ENCODE data around the gene CHCHD3. TPM values are rescaled to one million over a fixed set of nuclear protein-coding genes. Genes with fewer than 3 reads are reported as not detected.

Gene CHCHD3
- total and polyA plus RNA-seq, 4 donors = 25.5 to 37.8 (median 31.8) TPM

DNA sequence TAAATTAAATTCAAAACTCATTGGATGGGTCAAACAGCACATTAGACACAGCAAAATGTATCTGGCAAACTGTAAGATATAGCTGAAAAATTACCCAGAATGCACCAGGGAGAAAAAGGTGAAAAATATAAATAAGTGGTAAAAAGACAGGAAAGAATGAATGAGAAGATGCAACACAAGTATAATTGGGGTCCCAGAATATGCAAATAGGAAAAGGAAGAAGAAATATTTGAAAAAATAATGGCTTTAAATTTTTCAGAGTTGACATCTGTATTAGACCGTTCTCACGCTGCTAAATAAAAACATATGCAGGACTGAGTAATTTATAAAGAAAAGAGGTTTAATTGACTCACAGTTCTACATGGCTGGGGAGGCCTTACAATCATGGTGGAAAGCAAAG is 337.9 kb downstream of the CHCHD3 start:
- Histone ChIP-seq H3K27ac (ENCODE audit: low read depth in 1 of 2, low read length in 2 of 2) (no peak overlapping the region), H3K4me1 (ENCODE audit: control insufficient read depth in 4 of 4, insufficient read depth in 4 of 4, low read length in 3 of 4) (no peaks in the 10 kb centered on the region), H3K9me3 (ENCODE audit: control insufficient read depth in 4 of 4, low read length in 3 of 4) (peaks cover 0 to 18% (median 3%) of the 10 kb centered on the region in 4 donors), H3K36me3 (ENCODE audit: control insufficient read depth in 4 of 4, insufficient read depth in 3 of 4, low read depth in 1 of 4, low read length in 3 of 4) (no peaks in the 10 kb centered on the region), H3K4me3 (ENCODE audit: low read depth in 1 of 3, low read length in 3 of 3) (no peak overlapping the region), H3K9ac (ENCODE audit: low read depth in 1 of 2, low read length in 2 of 2) (no peak overlapping the region), H3K27me3 (ENCODE audit: control insufficient read depth in 4 of 4, insufficient read depth in 4 of 4, low read length in 3 of 4) (peaks cover 0 to 4% (median 0%) of the 10 kb centered on the region in 4 donors)
- 90% methylated on average over 2 of the region's 2 CpGs for WGBS
- TF ChIP-seq, protein P1, sequence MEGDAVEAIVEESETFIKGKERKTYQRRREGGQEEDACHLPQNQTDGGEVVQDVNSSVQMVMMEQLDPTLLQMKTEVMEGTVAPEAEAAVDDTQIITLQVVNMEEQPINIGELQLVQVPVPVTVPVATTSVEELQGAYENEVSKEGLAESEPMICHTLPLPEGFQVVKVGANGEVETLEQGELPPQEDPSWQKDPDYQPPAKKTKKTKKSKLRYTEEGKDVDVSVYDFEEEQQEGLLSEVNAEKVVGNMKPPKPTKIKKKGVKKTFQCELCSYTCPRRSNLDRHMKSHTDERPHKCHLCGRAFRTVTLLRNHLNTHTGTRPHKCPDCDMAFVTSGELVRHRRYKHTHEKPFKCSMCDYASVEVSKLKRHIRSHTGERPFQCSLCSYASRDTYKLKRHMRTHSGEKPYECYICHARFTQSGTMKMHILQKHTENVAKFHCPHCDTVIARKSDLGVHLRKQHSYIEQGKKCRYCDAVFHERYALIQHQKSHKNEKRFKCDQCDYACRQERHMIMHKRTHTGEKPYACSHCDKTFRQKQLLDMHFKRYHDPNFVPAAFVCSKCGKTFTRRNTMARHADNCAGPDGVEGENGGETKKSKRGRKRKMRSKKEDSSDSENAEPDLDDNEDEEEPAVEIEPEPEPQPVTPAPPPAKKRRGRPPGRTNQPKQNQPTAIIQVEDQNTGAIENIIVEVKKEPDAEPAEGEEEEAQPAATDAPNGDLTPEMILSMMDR (IDR thresholded peaks at IDR 0.05; ENCODE audit: low read depth, low read length, missing input control) = no peak
- TF ChIP-seq GABPA (IDR thresholded peaks at IDR 0.05 in 1 of 2, conservative IDR thresholded peaks at IDR 0.05 in 1 of 2) = no peak
- TF ChIP-seq, protein P2, sequence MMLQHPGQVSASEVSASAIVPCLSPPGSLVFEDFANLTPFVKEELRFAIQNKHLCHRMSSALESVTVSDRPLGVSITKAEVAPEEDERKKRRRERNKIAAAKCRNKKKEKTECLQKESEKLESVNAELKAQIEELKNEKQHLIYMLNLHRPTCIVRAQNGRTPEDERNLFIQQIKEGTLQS (IDR thresholded peaks at IDR 0.05) = no peak
- TF ChIP-seq, protein P3, sequence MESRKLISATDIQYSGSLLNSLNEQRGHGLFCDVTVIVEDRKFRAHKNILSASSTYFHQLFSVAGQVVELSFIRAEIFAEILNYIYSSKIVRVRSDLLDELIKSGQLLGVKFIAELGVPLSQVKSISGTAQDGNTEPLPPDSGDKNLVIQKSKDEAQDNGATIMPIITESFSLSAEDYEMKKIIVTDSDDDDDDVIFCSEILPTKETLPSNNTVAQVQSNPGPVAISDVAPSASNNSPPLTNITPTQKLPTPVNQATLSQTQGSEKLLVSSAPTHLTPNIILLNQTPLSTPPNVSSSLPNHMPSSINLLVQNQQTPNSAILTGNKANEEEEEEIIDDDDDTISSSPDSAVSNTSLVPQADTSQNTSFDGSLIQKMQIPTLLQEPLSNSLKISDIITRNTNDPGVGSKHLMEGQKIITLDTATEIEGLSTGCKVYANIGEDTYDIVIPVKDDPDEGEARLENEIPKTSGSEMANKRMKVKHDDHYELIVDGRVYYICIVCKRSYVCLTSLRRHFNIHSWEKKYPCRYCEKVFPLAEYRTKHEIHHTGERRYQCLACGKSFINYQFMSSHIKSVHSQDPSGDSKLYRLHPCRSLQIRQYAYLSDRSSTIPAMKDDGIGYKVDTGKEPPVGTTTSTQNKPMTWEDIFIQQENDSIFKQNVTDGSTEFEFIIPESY (IDR thresholded peaks at IDR 0.05) = no peak
- TF ChIP-seq, protein P4, sequence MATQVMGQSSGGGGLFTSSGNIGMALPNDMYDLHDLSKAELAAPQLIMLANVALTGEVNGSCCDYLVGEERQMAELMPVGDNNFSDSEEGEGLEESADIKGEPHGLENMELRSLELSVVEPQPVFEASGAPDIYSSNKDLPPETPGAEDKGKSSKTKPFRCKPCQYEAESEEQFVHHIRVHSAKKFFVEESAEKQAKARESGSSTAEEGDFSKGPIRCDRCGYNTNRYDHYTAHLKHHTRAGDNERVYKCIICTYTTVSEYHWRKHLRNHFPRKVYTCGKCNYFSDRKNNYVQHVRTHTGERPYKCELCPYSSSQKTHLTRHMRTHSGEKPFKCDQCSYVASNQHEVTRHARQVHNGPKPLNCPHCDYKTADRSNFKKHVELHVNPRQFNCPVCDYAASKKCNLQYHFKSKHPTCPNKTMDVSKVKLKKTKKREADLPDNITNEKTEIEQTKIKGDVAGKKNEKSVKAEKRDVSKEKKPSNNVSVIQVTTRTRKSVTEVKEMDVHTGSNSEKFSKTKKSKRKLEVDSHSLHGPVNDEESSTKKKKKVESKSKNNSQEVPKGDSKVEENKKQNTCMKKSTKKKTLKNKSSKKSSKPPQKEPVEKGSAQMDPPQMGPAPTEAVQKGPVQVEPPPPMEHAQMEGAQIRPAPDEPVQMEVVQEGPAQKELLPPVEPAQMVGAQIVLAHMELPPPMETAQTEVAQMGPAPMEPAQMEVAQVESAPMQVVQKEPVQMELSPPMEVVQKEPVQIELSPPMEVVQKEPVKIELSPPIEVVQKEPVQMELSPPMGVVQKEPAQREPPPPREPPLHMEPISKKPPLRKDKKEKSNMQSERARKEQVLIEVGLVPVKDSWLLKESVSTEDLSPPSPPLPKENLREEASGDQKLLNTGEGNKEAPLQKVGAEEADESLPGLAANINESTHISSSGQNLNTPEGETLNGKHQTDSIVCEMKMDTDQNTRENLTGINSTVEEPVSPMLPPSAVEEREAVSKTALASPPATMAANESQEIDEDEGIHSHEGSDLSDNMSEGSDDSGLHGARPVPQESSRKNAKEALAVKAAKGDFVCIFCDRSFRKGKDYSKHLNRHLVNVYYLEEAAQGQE (IDR thresholded peaks at IDR 0.05) = no peak
- TF ChIP-seq RAD21 (IDR thresholded peaks at IDR 0.05) = no peak
- no peak for TF ChIP-seq SP1 (IDR thresholded peaks at IDR 0.05)
- no peak for TF ChIP-seq HNF4A (conservative IDR thresholded peaks at IDR 0.05)
- TF ChIP-seq NR2F2 (IDR thresholded peaks at IDR 0.05) = no peak
- TF ChIP-seq HNF4G (IDR thresholded peaks at IDR 0.05) = no peak
- TF ChIP-seq FOXA1 (IDR thresholded peaks at IDR 0.05) = no peak
- TF ChIP-seq FOXA2 (IDR thresholded peaks at IDR 0.05) = no peak
- TF ChIP-seq EGR1 (IDR thresholded peaks at IDR 0.05; ENCODE audit: low read depth in 2 of 2) = no peak
- TF ChIP-seq TAF1 (conservative IDR thresholded peaks at IDR 0.05) = no peak
- TF ChIP-seq, protein P5, sequence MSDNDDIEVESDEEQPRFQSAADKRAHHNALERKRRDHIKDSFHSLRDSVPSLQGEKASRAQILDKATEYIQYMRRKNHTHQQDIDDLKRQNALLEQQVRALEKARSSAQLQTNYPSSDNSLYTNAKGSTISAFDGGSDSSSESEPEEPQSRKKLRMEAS (IDR thresholded peaks at IDR 0.05) = no peak
- TF ChIP-seq RXRA (IDR thresholded peaks at IDR 0.05) = no peak
- DNase-seq (ENCODE audit: low spot score) = no peak

DNA sequence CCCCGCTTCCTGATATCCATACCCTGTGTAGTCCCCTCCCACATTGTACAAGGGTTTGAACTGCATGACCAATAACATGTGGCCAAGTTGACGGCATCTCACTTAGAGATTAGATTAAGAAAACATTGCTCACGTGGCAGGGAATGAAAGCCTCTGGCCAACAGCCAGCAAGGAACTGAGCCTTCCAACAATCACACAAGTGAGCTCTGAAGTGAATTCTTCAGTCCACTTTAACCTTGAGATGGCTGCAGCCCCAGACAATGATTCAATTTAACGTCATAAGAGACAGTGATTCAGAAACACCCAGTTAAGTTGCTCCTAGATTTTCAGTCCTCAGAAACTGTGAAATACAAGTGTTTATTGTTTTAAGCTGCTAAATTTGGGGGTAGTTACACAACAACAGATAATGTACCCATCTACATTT is 339.7 kb downstream of the CHCHD3 start:
- no peaks in the 10 kb centered on the region for H3K27me3 ChIP-seq (ENCODE audit: control insufficient read depth in 4 of 4, insufficient read depth in 4 of 4, low read length in 3 of 4)
- H3K9ac ChIP-seq (ENCODE audit: low read depth in 1 of 2, low read length in 2 of 2) = no peak overlapping the region
- no peaks in the 10 kb centered on the region for H3K36me3 ChIP-seq (ENCODE audit: control insufficient read depth in 4 of 4, insufficient read depth in 3 of 4, low read depth in 1 of 4, low read length in 3 of 4)
- H3K4me3 ChIP-seq (ENCODE audit: low read depth in 1 of 3, low read length in 3 of 3) = no peak overlapping the region
- 55% methylated on average over 4 of the region's 4 CpGs for WGBS
- no peak overlapping the region for H3K27ac ChIP-seq (ENCODE audit: low read depth in 1 of 2, low read length in 2 of 2)
- TF ChIP-seq, protein P3 (IDR thresholded peaks at IDR 0.05) = no peak
- TF ChIP-seq, protein P2 (IDR thresholded peaks at IDR 0.05) = no peak
- TF ChIP-seq JUND (IDR thresholded peaks at IDR 0.05) (no peak), RAD21 (IDR thresholded peaks at IDR 0.05) (no peak)
- no peak for DNase-seq (ENCODE audit: low spot score)
- peaks cover 0 to 18% (median 3%) of the 10 kb centered on the region in 4 donors for H3K9me3 ChIP-seq (ENCODE audit: control insufficient read depth in 4 of 4, low read length in 3 of 4)
- H3K4me1 ChIP-seq (ENCODE audit: control insufficient read depth in 4 of 4, insufficient read depth in 4 of 4, low read length in 3 of 4) = no peaks in the 10 kb centered on the region

Data from liver (tissue), 9 donors.